Activated naive CD4-positive, alpha-beta T cell treated with anti-CD3 and anti-CD28 coated beads, Interleukin-2, amount 50 U/mL, for 24 hours (primary cell): ENCODE data around the gene FAF1.
"Not testable (repeated sequence)": the region's sequence is repeated elsewhere in the genome, so short reads cannot be mapped to it uniquely, and the experiment has no call there.

ENCODE experiments used
- H3K27ac Mint-ChIP-seq: one replicate; pipeline ENCODE4 v1.8.0; 2021; ENCODE audit warnings: mild to moderate bottlenecking, mixed read lengths
- H3K27me3 Mint-ChIP-seq: one replicate; pipeline ENCODE4 v1.8.0; 2021; ENCODE audit warnings: mixed read lengths
- H3K36me3 Mint-ChIP-seq: one replicate; pipeline ENCODE4 v1.8.0; 2021; ENCODE audit warnings: mixed read lengths
- H3K4me1 Mint-ChIP-seq: one replicate; pipeline ENCODE4 v1.8.0; 2021; ENCODE audit warnings: mixed read lengths
- H3K4me3 Mint-ChIP-seq: one replicate; pipeline ENCODE4 v1.8.0; 2021; ENCODE audit warnings: mild to moderate bottlenecking, mixed read lengths
- H3K9me3 Mint-ChIP-seq: one replicate; pipeline ENCODE4 v1.8.0; 2021; ENCODE audit warnings: mixed read lengths

Gene FAF1

DNA sequence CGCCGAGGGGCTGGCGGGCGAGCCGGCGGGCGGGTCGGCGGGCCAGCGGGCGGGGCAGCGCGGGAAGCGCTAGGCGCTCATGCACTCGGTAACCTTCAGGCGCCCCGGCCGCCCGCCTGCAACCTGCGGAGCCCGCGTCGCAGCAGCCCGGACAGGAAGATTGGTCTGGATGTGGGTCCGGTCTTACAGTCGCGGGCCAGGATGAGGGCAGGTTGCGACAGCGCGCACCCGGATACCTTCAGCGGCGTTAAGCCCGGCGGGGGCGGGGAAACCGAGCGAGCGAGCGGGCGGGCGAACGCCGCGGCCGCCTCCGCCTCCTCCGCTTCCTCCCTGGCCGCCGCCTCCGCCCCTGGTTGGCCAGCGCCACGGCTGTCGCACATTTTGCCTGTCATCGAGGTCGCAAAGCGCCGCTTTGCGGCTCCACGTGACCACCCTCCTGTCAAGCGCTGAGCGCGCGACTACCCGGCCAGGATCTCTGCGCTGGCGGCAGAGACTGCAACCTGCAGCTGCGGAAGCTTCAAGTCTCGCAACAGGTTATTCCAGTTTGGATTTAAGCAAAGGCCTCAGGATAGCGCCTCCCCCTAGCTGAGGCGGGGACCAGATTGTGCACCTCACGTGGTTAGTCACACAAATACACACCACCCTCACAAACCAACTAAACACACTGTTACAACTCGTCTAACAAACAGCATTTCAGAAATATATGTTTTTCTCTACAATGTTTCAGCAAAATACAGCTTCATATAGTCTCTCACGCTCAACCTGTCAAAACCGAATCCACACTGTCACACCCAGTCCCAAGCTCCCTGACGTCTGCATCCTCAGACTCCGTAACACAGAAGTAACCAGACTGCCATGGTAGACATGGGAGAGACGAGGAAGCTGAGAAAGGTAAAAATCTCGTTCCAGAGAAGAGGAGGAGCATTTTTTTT is at the start of gene FAF1:
TSS of gene FAF1 (minus strand) at position 355 of the 932 bp plus-strand sequence. CDS start 456 bp downstream, outside the sequence.
- H3K36me3 Mint-ChIP-seq, result peaks cover 2% of the 10 kb centered on the region
- H3K27ac Mint-ChIP-seq, result peak within 1 kb of the TSS; percentile 99
- H3K9me3 Mint-ChIP-seq, result no peaks in the 10 kb centered on the region
- H3K4me1 Mint-ChIP-seq, result peaks cover 24% of the 10 kb centered on the region
- H3K4me3 Mint-ChIP-seq, result peak within 1 kb of the TSS; percentile 93
- H3K27me3 Mint-ChIP-seq, result no peaks in the 10 kb centered on the region

DNA sequence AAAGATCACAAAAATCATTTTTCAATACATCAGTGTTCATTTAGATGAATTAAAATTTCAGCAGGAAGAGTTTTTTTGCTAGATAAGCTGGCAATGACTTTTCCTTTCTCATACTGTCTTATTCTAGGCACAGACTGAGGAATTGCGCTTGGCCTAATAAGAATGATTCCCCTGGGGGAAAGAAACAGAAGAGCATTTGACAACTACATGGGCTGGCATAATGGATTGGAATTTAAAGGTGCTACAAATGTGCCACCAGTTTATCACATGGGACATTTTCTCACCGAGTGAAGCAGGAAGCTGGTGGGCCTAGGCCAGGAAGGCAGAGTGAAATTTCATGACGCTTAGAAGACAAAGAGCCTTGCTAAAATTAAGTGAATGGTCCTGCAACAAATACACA is 49.3 kb upstream of the FAF1 start:
- H3K27ac Mint-ChIP-seq, result no peak overlapping the region
- peaks cover 9% of the 10 kb centered on the region for H3K36me3 Mint-ChIP-seq
- no peaks in the 10 kb centered on the region for H3K4me1 Mint-ChIP-seq
- H3K27me3 Mint-ChIP-seq, result no peaks in the 10 kb centered on the region
- H3K4me3 Mint-ChIP-seq, result no peak overlapping the region
- H3K9me3 Mint-ChIP-seq, result no peaks in the 10 kb centered on the region

GRCh38 chr1:51005549-51005948 is 45.5 kb upstream of the FAF1 start:
- not testable (repeated sequence) for H3K4me1 Mint-ChIP-seq, H3K27me3 Mint-ChIP-seq, H3K27ac Mint-ChIP-seq, H3K4me3 Mint-ChIP-seq, H3K9me3 Mint-ChIP-seq, H3K36me3 Mint-ChIP-seq

GRCh38 chr1:51002516-51002915 is 42.4 kb upstream of the FAF1 start:
- Mint-ChIP-seq H3K27me3 (no peaks in the 10 kb centered on the region), H3K9me3 (no peaks in the 10 kb centered on the region), H3K27ac (no peak overlapping the region), H3K4me3 (no peak overlapping the region), H3K36me3 (peaks cover 2% of the 10 kb centered on the region), H3K4me1 (no peaks in the 10 kb centered on the region)

DNA sequence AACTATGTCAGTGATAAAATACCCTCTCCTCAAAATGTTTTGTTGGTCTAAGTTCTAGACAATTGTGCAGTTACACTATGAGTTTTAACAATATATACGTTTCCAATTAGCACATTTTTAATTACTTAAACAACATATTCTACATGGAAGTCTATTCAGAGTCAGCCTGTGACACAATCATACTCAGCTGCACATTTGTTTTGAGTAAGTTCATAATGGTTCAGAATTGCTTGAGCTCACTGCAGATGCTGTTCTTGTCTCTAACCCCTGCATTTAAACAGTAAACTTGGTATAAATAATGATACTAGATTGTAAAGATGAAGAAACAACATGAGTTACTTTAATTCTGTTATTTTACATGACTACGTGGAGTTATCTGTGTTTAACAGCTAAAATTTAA is 40.6 kb upstream of the FAF1 start:
- Mint-ChIP-seq H3K27me3 (no peaks in the 10 kb centered on the region), H3K4me1 (no peaks in the 10 kb centered on the region), H3K27ac (no peak overlapping the region), H3K4me3 (no peak overlapping the region), H3K9me3 (no peaks in the 10 kb centered on the region), H3K36me3 (no peaks in the 10 kb centered on the region)

DNA sequence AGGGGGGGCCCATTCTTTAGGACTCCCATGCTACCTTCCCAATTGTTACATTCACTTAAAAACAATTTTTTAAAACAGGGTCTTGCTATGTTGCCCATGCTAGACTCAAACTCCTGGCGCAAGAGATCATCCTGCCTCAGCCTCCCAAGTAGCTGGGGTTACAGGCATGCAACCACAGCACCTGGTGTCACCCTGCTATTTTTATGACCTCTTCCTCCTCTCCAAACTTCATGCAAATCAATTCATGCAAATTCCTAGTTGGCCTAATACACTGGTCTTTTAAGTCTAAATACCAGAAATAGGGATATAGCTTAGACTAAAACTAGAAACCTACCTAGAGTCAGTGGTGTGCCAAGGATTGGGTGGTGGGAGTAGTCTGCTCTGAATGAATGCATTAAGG is 40.1 kb upstream of the FAF1 start:
- H3K4me1 Mint-ChIP-seq, result no peaks in the 10 kb centered on the region
- no peaks in the 10 kb centered on the region for H3K36me3 Mint-ChIP-seq
- H3K27me3 Mint-ChIP-seq, result no peaks in the 10 kb centered on the region
- no peaks in the 10 kb centered on the region for H3K9me3 Mint-ChIP-seq
- H3K27ac Mint-ChIP-seq, result no peak overlapping the region
- no peak overlapping the region for H3K4me3 Mint-ChIP-seq

GRCh38 chr1:50999375-50999774 is 39.3 kb upstream of the FAF1 start:
- H3K4me3 Mint-ChIP-seq, H3K27me3 Mint-ChIP-seq, H3K4me1 Mint-ChIP-seq, H3K36me3 Mint-ChIP-seq, H3K9me3 Mint-ChIP-seq, H3K27ac Mint-ChIP-seq: not testable (repeated sequence)

DNA sequence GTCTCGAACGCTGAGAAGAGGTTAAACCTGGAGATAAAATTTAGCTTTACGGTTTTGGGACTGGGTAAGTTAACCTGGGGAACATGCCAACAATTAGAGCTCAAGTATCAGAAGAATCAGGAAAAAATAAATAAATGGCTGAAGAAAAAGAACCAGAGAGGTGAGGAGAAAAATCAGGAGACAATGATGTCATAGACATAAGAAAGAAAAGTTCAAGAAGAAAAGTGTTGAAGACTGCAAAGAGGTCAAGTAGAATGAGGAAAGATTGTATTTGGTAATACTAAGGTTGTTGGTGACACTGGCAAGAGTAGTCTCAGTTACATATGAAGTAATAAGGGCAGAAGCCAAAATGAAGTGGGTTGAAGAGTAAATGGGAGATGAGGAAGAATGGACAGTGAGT is 36.0 kb upstream of the FAF1 start:
- Mint-ChIP-seq H3K27me3 (peaks cover 2% of the 10 kb centered on the region), H3K27ac (no peak overlapping the region), H3K9me3 (no peaks in the 10 kb centered on the region), H3K36me3 (no peaks in the 10 kb centered on the region), H3K4me3 (no peak overlapping the region), H3K4me1 (no peaks in the 10 kb centered on the region)

- Mint-ChIP-seq H3K36me3 (no peaks in the 10 kb centered on the region), H3K4me3 (no peak overlapping the region), H3K27me3 (peaks cover 2% of the 10 kb centered on the region), H3K4me1 (no peaks in the 10 kb centered on the region), H3K27ac (no peak overlapping the region), H3K9me3 (no peaks in the 10 kb centered on the region)
These were observed 35.6 kb upstream of the FAF1 start for GRCh38 chr1:50995651-50996050.

DNA sequence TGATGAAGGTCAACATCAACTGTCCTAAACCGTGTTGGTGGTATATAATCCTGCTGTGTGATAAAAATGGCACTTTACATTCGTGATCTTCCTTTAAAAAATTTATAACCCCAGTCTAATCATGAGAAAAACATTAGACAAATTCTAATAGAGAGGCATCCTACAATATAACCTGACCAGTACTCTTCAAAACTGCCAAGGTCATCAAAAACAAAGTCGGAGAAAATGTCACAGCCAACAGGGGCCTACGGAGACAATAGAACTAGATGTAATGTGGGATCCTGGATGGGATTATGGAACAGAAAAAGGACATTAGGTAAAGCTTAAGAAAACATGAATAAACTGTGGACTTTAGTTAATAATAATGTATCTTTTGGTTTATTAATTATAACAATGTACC is 34.9 kb upstream of the FAF1 start:
- Mint-ChIP-seq H3K4me1 (no peaks in the 10 kb centered on the region), H3K27me3 (peaks cover 2% of the 10 kb centered on the region), H3K27ac (no peak overlapping the region), H3K9me3 (no peaks in the 10 kb centered on the region), H3K4me3 (no peak overlapping the region), H3K36me3 (no peaks in the 10 kb centered on the region)

GRCh38 chr1:50993645-50994044 is 33.6 kb upstream of the FAF1 start:
- Mint-ChIP-seq H3K4me3 (no peak overlapping the region), H3K27me3 (peaks cover 2% of the 10 kb centered on the region), H3K36me3 (no peaks in the 10 kb centered on the region), H3K27ac (no peak overlapping the region), H3K4me1 (no peaks in the 10 kb centered on the region), H3K9me3 (no peaks in the 10 kb centered on the region)

- Mint-ChIP-seq H3K9me3 (no peaks in the 10 kb centered on the region), H3K4me1 (no peaks in the 10 kb centered on the region), H3K36me3 (no peaks in the 10 kb centered on the region), H3K27ac (no peak overlapping the region), H3K27me3 (peaks cover 2% of the 10 kb centered on the region), H3K4me3 (no peak overlapping the region)
These were observed 32.7 kb upstream of the FAF1 start for GRCh38 chr1:50992532-50993318.

DNA sequence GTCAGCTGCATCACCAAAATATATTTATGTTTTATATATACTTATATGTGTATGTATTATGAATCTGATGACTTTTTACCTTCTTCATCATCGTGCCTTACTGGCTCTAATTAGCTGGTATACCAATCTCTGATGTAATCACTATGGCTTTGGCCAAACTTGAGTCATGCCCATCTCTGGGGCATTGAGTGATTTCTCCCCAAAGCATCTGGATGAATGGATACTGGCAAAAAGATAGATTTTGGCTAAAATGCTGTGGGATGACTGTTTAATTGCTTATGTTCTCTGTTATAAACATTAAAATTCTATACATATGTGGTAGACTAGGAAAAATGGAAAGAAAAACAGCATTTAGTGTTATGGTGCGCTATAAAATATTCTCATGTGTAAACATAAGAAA is 29.6 kb upstream of the FAF1 start:
- no peaks in the 10 kb centered on the region for H3K4me1 Mint-ChIP-seq
- H3K36me3 Mint-ChIP-seq, result no peaks in the 10 kb centered on the region
- no peaks in the 10 kb centered on the region for H3K9me3 Mint-ChIP-seq
- no peak overlapping the region for H3K4me3 Mint-ChIP-seq
- no peak overlapping the region for H3K27ac Mint-ChIP-seq
- H3K27me3 Mint-ChIP-seq, result peaks cover 6% of the 10 kb centered on the region

DNA sequence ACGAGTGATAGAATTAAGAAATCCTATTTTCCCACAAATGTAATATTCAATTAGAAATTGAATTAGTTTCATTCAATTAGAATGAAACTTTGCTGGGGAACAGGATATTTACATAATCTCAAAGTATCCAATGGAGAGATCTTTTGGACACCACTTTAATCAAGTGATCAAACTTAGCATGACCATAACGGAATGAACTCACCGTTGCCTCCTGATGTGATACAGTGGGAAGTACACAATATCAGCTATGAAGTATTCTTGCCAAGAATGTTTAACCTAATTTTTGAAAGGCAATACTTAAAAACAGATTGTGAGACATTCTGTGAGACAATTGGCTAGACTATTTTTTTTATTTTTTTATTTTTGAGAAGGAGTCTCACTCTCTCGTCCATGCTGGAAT is 26.6 kb upstream of the FAF1 start:
- no peaks in the 10 kb centered on the region for H3K36me3 Mint-ChIP-seq
- H3K27ac Mint-ChIP-seq, result no peak overlapping the region
- peaks cover 5% of the 10 kb centered on the region for H3K27me3 Mint-ChIP-seq
- no peak overlapping the region for H3K4me3 Mint-ChIP-seq
- no peaks in the 10 kb centered on the region for H3K4me1 Mint-ChIP-seq
- H3K9me3 Mint-ChIP-seq, result no peaks in the 10 kb centered on the region

- Mint-ChIP-seq H3K9me3 (no peaks in the 10 kb centered on the region), H3K27me3 (peaks cover 7% of the 10 kb centered on the region), H3K27ac (no peak overlapping the region)
These were observed 25.0 kb upstream of the FAF1 start for GRCh38 chr1:50985094-50985493.

DNA sequence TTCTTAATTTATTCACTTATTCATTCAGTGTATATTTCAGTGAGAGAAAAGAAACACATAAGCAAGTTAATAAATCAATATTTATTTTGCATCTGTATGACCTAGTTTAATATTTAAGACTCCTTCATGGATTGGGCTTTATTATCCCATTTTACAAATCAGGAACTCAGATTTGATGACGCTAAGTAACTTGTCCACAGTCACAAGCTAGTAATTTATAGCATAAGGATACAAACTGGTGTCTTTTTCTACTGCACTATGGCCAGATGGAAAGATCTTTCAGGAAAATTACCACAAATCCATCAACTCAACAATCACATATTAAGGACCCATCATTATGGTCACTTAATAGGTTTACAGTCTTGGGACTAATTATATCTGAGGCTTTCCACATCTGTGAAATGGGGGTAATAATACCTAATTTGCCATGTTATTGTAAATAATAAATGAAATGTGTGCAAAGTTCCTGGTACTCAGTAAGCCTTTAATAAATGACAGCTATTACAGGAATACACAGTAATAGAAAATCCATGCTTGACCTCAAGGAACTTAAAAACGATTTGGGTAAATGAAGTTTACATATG is 23.2 kb upstream of the FAF1 start:
- no peak overlapping the region for H3K27ac Mint-ChIP-seq
- peaks cover 11% of the 10 kb centered on the region for H3K4me1 Mint-ChIP-seq
- no peaks in the 10 kb centered on the region for H3K36me3 Mint-ChIP-seq
- no peaks in the 10 kb centered on the region for H3K9me3 Mint-ChIP-seq
- H3K27me3 Mint-ChIP-seq, result peaks cover 19% of the 10 kb centered on the region
- no peak overlapping the region for H3K4me3 Mint-ChIP-seq

More at GRCh38 chr1:50985094-50985493, 25.0 kb upstream of the FAF1 start:
- no peaks in the 10 kb centered on the region for H3K36me3 Mint-ChIP-seq
- no peak overlapping the region for H3K4me3 Mint-ChIP-seq
- no peaks in the 10 kb centered on the region for H3K4me1 Mint-ChIP-seq
